CD4-positive, alpha-beta T cell treated with Interleukin-4 for 1 hour (primary cell): ENCODE measurements around the gene POC5.
"Not testable (repeated sequence)": the region's sequence is repeated elsewhere in the genome, so short reads cannot be mapped to it uniquely, and the experiment has no call there.

ENCODE experiments used
- DNase-seq, 2 donors: peaks; one replicate each; pipeline ENCODE4 v3.0.0-alpha.2; 2020 to 2022

Gene POC5

GRCh38 chr5:75717082-75717922 is at the start of gene POC5:
POC5 (minus strand) TSS chr5:75717437; CDS start chr5:75712937, 4,500 bp downstream.
- peak; percentile 98 to 99 for DNase-seq

- DNase-seq = no peak
Measured at GRCh38 chr5:75758116-75758515, 40.9 kb upstream of the POC5 start.

GRCh38 chr5:75756981-75757380 is 39.7 kb upstream of the POC5 start:
- DNase-seq = no peak

GRCh38 chr5:75756211-75756610 is 39.0 kb upstream of the POC5 start:
- DNase-seq = no peak

- DNase-seq = no peak
Measured at GRCh38 chr5:75753182-75753581, 35.9 kb upstream of the POC5 start.

- DNase-seq = no peak
Measured at GRCh38 chr5:75744355-75744754, 27.1 kb upstream of the POC5 start.

- DNase-seq = no peak
Measured at GRCh38 chr5:75736273-75736672, 19.0 kb upstream of the POC5 start.

GRCh38 chr5:75734913-75735789 is 17.9 kb upstream of the POC5 start:
- DNase-seq = peak; percentile 8 to 12

GRCh38 chr5:75733767-75734166 is 16.5 kb upstream of the POC5 start:
- DNase-seq = no peak

GRCh38 chr5:75731515-75731914 is 14.3 kb upstream of the POC5 start:
- not testable (repeated sequence) for DNase-seq

- DNase-seq = no peak
Measured at GRCh38 chr5:75729321-75729720, 12.1 kb upstream of the POC5 start.

- no peak for DNase-seq
Measured at GRCh38 chr5:75727931-75728330, 10.7 kb upstream of the POC5 start.

GRCh38 chr5:75726224-75726623 is 9.0 kb upstream of the POC5 start:
- not testable (repeated sequence) for DNase-seq

- no peak for DNase-seq
Measured at GRCh38 chr5:75723378-75723777, 6.1 kb upstream of the POC5 start.

GRCh38 chr5:75721573-75721972 is 4.3 kb upstream of the POC5 start:
- DNase-seq = no peak

- no peak for DNase-seq
Measured at GRCh38 chr5:75720882-75721281, 3.6 kb upstream of the POC5 start.

- DNase-seq = no peak
Measured at GRCh38 chr5:75716715-75717081, 539 bp downstream of the POC5 start.

- no peak for DNase-seq
Measured at GRCh38 chr5:75712091-75712490, 5.1 kb downstream of the POC5 start.

GRCh38 chr5:75711151-75711550 is 6.1 kb downstream of the POC5 start:
- no peak for DNase-seq

- DNase-seq = no peak
Measured at GRCh38 chr5:75710637-75711036, 6.6 kb downstream of the POC5 start.

GRCh38 chr5:75707911-75708509 is 9.2 kb downstream of the POC5 start:
- DNase-seq = no peak

- DNase-seq = no peak
Measured at GRCh38 chr5:75706775-75707174, 10.5 kb downstream of the POC5 start.

- no peak for DNase-seq
Measured at GRCh38 chr5:75706016-75706415, 11.2 kb downstream of the POC5 start.

GRCh38 chr5:75701856-75702255 is 15.4 kb downstream of the POC5 start:
- no peak for DNase-seq
